ENCODE data around the gene ATXN1L.

GRCh38 chr16:71889147-71889546 is 43.4 kb downstream of the ATXN1L start:
- TF ChIP-seq CTCF (IDR thresholded peaks at IDR 0.05; ENCODE audit: low read depth, low read length, missing input control) (no peak), REST (IDR thresholded peaks at IDR 0.05) (no peak), MAX (IDR thresholded peaks at IDR 0.05) (no peak), ATF3 (IDR thresholded peaks at IDR 0.05) (no peak)
